NCI-H2196 treated with DMSO at 0.1 percent for 48 hours (cell line): ENCODE measurements around the gene KCNQ4.

ENCODE experiments used
- DNase-seq: peaks from one replicate; lab custom pipeline; 2025; ENCODE audit not compliant: unreplicated experiment; lab: John Stamatoyannopoulos, UW

The KCNQ4 gene

DNA sequence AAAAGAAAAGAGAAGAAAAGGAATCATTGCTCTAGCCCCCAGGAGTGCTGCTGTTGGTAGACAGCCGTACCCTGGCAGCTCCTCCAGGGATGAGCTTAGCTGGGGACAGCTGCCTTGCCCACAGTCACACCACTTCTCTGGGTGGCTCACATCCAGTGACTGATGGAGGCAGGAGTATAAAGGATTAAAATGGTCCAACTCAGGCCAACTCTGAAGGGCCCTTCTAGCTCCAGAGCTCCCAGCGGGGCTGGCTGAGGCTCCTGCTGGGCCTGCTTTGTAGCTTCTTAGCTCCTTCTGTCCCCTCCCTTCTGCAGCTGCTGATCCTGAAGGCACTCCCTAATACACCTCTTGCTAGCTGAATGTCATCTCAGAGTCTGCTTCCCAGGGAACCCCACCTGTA, 74.2 kb downstream of the KCNQ4 start:
- DNase-seq, result no peak

GRCh38 chr1:40858856-40859416, 75.3 kb downstream of the KCNQ4 start:
- no peak for DNase-seq

GRCh38 chr1:40860706-40861223, 77.2 kb downstream of the KCNQ4 start:
- DNase-seq, result no peak

DNA sequence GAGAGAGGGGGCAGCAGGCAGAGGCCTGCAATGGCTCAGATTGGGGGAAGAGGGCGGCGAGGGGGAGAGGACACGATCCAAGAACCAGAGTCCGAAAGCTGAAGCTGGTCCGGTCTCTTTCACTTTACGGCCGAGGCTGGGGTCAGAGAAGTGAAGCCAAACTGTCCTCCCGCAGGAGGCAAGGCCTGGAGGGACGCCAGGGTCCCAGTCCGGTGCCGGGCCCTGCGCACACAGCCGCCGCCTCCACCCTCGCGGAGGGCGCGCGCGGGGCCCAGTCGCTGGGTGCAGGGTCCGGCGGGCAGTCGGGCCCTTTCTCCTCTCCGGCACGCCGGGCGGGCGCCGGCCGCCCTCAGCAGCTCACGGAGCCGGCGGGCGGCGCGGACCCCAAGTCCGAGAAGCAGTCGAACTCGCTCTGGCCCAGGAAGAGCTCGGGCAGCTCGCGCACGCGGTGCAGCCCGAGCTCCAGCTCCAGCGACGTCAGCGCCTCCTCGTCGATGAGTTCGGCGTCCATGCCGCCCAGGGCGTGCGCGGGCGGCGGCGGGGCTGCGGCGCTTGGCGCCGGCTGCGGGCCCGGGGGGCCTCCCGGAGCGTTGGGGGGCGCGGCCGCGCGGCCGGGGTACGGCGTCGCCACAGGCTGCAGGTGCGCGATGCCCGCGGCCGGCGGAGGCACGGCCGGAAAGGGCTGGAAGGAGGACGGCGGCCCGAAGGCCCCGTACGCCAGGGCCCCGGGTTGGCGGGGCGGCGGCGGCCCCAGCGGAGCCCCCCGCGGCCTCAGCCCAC, 77.8 kb downstream of the KCNQ4 start:
- no peak for DNase-seq

DNA sequence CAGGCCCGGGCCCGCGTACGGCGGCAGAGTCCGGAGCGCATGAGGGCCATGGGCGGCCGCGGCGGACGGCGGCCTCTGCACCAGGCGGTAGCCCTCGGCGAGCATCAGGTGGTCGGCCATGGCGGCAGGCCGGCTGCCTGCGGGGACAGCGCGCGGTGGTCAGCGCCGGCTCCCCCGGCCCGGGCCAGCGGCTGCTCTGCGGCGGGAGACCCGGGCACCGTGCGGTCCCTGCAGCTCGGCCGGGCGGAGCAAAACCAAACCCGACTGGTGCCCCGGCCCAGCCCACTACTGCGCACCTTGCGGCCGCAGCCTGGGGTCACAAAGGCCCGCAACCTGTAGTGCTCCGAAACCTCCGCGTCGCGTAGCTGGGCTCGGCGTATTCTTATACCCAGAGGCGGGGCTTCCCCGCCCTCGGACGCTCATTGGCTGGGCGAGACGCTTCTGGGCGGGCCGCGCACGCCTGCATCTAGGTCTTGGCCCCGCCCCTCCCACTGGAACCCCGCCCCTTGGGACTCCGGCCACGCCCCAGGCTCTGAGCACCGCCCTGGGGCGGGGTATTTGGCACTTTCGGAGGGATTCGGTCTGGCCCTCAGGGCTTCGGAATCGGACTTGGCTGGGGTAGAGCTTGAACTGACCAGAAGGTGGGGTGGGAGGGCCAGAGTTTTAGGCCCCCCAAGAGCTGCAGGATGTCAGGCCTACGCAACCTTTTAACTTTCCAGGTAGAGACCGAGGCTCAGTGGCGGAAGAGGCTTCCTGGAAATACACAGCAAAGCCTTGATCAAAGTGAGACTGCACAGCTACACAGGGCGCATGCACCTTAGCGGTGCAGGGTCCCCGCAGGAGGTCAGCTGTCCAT, 78.6 kb downstream of the KCNQ4 start, which contains the start of gene CITED4:
Gene CITED4 (minus strand): TSS at position 356 of the 856 bp plus-strand sequence. CDS start 236 bp downstream, at position 120.
- peak; percentile 89 for DNase-seq

DNA sequence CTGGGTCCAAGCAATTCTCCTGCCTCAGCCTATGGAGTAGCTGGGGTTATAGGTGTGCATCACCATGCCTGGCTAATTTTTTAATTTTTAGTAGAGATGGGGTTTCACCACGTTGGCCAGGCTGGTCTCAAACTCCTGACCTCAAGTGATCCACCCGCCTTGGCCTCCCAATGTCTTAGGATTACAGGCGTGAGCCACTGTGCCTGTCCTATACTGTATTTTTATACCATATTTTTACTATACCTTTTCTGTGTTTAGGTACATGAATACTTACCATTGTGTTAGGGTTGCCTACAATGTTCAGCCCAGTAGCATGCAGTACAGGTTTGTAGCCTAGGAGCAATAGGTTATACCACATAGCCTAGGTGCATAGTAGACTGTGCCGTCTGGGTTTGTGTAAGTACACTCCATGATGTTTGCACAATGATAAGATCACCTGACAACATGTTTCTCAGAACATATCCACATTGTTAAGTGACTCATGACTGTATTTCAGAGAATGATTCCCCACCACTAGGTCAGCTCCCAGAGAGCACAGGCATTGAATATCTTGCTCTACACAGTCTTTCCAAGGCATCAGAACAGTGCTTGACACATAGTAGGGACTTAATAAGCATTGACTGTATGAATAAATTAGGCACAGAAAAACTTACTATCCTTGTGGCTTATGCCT, 84.6 kb downstream of the KCNQ4 start:
- peak; percentile 9 for DNase-seq

- DNase-seq, result no peak
Measured at GRCh38 chr1:40870135-40870728, 86.6 kb downstream of the KCNQ4 start.

DNA sequence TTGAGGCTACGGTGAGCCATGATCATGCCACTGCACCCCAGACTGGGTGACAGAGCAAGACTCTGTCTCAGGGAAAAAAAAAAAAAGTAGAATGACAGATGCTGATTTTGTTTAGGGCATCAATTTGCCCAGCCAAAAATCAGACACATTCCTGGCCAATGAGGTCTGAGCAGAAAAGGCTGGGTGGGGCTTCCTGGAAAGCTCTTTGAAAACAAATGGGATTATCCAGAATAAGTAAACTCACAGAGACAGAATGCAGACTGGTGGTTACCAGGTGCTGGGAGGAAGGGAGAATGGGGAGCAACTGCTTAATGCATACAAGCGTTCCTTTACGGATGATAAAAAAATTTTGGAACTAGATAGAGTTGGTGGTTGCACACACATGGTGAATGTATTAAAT, 88.7 kb downstream of the KCNQ4 start:
- no peak for DNase-seq

GRCh38 chr1:40873863-40874472, 90.4 kb downstream of the KCNQ4 start:
- no peak for DNase-seq

DNA sequence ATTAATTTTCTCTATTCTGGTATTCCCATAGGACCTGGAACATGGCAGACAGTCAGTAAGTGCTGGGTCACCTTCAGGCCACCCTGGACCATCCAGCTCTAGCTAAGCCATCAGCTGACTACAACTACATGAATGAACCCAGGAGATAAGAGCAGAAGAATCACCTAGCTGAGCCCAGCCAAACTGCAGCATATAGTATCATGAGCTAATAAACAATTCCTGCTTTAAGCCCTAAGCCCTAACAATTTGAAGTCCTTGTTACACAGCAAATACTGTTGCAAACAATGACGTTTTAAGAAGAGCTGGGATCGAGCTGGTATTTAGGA, 92.8 kb downstream of the KCNQ4 start:
- DNase-seq, result no peak

- no peak for DNase-seq
Measured at GRCh38 chr1:40876891-40877290, 93.3 kb downstream of the KCNQ4 start.

- DNase-seq, result peak; percentile 64
Measured at GRCh38 chr1:40877698-40878097, 94.1 kb downstream of the KCNQ4 start.

- DNase-seq, result no peak
Measured at GRCh38 chr1:40878906-40879305, 95.3 kb downstream of the KCNQ4 start.

DNA sequence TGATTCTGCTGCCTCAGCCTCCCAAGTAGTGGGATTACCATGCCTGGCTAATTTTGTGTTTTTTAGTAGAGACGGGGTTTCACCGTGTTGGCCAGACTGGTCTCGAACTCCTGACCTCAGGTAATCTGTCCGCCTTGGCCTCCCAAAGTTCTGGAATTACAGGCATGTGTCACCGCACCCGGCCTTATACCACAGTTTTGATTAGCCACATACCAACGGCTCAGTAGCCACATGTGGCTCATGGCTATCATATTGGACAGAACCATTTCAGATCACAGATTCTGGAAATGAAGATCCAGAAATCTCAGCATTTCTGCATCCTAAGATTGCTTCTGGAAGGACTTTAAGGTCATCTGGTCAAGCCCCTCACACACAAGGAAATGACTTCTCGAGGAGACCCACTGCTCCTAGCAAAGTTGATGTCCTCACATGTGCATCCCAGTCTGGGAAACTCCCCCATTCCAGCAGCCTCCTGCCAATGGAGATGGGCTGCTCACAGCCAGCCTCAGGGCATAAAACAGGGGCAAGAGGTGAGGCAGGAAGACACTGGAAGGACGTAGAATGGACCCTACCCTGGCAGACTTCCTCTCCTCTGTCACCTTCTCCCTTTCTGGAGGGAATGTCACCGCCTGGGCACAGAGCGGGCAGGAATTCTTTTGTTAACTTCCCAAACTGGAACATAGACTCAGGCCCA, 96.0 kb downstream of the KCNQ4 start:
- no peak for DNase-seq

DNA sequence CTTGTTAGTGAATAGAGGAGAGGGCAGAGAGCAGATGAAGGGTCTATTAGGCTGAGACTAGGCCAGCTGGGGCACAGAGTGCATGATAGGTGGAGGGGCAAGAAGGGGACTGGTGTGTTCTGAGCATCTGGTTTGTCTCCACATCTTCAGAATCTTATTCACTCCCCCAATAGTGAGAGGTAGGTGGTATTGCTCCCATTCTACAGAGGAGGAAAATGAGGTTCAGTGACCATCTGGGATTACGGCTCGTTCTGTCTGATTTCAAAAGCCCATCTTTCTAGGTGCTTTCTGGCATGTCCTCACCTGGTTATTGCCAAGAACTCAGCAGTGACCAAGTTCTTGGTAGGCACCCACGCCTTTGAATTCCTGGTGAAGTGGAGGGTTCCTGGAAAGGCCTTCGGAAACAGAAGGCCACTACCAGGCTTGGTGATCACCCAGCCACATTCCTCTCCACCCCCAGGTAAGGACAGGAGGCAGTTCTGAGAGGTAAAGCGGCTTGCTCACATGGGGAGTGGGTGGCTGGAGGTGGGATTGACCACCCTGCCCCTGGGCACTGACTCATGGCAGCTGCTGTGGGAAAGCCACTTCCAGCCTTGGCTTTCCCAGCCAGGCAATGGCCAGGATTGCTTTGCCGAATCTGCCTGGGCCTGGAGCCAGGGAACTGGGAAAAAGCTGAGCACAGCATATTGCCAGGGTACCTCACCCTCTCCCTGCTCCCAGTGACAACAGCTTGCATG, 97.4 kb downstream of the KCNQ4 start:
- DNase-seq, result no peak

DNA sequence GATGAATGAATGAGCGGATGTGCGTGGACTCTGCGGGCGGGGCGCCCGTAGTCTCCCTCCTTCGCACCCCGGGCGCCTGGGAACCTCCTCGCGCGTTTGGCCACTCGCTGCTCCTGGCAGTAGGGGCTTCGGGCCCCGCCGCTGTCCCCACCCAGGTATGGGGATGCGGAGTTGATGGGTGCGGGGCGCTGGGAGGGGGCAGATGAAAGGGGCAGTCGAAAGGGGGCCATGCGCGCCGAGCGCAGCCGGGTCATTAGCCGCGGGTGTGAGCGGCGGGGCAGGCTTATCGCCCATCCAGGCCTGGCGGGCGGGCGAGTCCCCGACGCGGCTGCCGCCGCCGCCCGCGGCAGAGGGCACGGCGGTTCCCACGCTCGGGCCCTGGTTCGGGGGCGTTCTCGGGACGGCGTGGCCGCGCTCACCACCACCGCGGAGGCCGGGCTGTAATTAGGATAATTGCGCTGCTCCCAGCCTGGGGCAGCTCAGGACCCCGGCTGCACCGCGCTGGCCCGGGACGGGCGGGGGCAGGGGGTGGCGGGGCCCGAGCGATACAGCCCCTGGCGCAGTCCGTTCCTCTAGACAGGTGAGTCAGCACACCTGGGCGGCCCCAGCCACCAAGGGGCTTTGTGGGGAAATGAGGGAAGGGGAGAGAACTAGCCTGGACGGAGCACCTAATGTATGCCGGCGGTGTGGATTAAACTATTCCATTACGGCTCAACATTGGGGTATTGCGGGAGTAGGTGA, 100.6 kb downstream of the KCNQ4 start:
- no peak for DNase-seq

DNA sequence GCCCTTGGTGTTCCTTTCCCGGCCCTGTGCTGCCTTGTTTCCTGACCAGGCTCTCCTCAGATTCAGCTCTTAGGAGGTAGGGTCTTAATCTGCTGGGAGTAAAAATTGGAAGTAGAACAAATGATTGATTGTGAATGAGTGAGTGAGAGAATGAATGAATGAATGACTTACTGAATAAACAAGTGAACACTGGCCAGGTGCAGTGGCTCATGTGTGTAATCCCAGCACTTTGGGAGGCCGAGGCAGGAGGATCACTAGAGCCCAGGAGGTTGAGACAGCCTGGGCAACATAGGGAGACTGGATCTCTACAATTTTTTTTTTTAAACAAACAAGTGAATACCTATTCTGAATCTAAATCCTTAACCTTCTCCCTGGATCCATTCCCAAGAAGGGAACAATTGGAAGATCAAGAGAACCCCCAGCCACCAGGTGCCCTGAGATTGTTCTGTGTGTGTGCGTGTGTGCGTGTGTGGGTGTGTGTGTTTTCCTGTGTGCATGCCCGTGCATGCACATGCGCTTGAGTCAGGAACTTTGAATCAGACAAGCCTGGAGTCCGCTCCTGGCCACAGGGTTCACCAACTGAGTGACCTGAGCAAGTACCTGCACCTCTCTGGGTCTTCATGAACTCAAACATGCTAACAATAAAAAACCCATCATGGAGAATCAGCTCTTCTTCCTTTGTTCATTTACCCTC, 102.9 kb downstream of the KCNQ4 start:
- no peak for DNase-seq

GRCh38 chr1:40887012-40887378, 103.4 kb downstream of the KCNQ4 start:
- DNase-seq, result no peak
